HG02973 (cell line): ENCODE measurements around the gene NRXN3.
"Not testable (repeated sequence)": the region's sequence is repeated elsewhere in the genome, so short reads cannot be mapped to it uniquely, and the experiment has no call there.

Experiments
- ATAC-seq: cut with Tn5 transposase; IDR thresholded peaks from one replicate; pipeline ENCODE4 v1.9.1; 2021; ENCODE audit warnings: moderate library complexity; ENCODE audit not compliant: unreplicated experiment

NRXN3 gene

GRCh38 chr14:78974691-78975090 lies 804.5 kb downstream of the NRXN3 start:
- ATAC-seq: no peak

GRCh38 chr14:78975734-78976133 lies 805.6 kb downstream of the NRXN3 start:
- ATAC-seq: no peak

GRCh38 chr14:78978896-78979295 lies 808.7 kb downstream of the NRXN3 start:
- no peak for ATAC-seq

GRCh38 chr14:78982551-78982950 lies 812.4 kb downstream of the NRXN3 start:
- ATAC-seq: no peak

GRCh38 chr14:78983126-78983525 lies 813.0 kb downstream of the NRXN3 start:
- no peak for ATAC-seq

- ATAC-seq: no peak
These were observed 815.7 kb downstream of the NRXN3 start for GRCh38 chr14:78985668-78986381.

GRCh38 chr14:78986989-78987388 lies 816.8 kb downstream of the NRXN3 start:
- ATAC-seq: no peak

GRCh38 chr14:78989221-78989620 lies 819.0 kb downstream of the NRXN3 start:
- ATAC-seq: no peak

GRCh38 chr14:78992867-78993266 lies 822.7 kb downstream of the NRXN3 start:
- ATAC-seq: no peak

- no peak for ATAC-seq
These were observed 827.6 kb downstream of the NRXN3 start for GRCh38 chr14:78997811-78998210.

- ATAC-seq: no peak
These were observed 839.1 kb downstream of the NRXN3 start for GRCh38 chr14:79009286-79009685.

- ATAC-seq: no peak
These were observed 841.1 kb downstream of the NRXN3 start for GRCh38 chr14:79011091-79011919.

GRCh38 chr14:79011920-79012204 lies 841.7 kb downstream of the NRXN3 start:
- ATAC-seq: no peak

GRCh38 chr14:79016828-79017505 lies 846.8 kb downstream of the NRXN3 start:
- ATAC-seq: no peak

GRCh38 chr14:79017561-79017960 lies 847.4 kb downstream of the NRXN3 start:
- no peak for ATAC-seq

- no peak for ATAC-seq
These were observed 848.7 kb downstream of the NRXN3 start for GRCh38 chr14:79018836-79019235.

- not testable (repeated sequence) for ATAC-seq
These were observed 849.7 kb downstream of the NRXN3 start for GRCh38 chr14:79019898-79020297.

- ATAC-seq: no peak
These were observed 851.6 kb downstream of the NRXN3 start for GRCh38 chr14:79021766-79022165.

GRCh38 chr14:79027138-79027537 lies 857.0 kb downstream of the NRXN3 start:
- ATAC-seq: no peak

GRCh38 chr14:79028281-79028680 lies 858.1 kb downstream of the NRXN3 start:
- ATAC-seq: no peak

- no peak for ATAC-seq
These were observed 866.3 kb downstream of the NRXN3 start for GRCh38 chr14:79036441-79036840.

- ATAC-seq: no peak
These were observed 866.9 kb downstream of the NRXN3 start for GRCh38 chr14:79037106-79037505.
